Testis (tissue), 2 donors: ENCODE data around the gene HPCA.

Experiments used
- POLR2A ChIP-seq: fragments of 450-650 bp; IDR thresholded peaks from one replicate; pipeline ENCODE4 v1.6.1; 2017; ENCODE audit warnings: antibody characterized with exemption, mild to moderate bottlenecking, moderate library complexity
- TF ChIP-seq, protein P1 (sequence below), 3 experiments: fragments of 450-650 bp in 2 of 3; fragments of 200-600 bp in 1 of 3; sonication (generic) in 1 of 3; IDR thresholded peaks; one replicate each; pipeline ENCODE4 v1.5.1; 2016 to 2019; ENCODE audit warnings: antibody characterized with exemption in 3 of 3, mild to moderate bottlenecking in 2 of 3, moderate library complexity in 1 of 3

DNA sequence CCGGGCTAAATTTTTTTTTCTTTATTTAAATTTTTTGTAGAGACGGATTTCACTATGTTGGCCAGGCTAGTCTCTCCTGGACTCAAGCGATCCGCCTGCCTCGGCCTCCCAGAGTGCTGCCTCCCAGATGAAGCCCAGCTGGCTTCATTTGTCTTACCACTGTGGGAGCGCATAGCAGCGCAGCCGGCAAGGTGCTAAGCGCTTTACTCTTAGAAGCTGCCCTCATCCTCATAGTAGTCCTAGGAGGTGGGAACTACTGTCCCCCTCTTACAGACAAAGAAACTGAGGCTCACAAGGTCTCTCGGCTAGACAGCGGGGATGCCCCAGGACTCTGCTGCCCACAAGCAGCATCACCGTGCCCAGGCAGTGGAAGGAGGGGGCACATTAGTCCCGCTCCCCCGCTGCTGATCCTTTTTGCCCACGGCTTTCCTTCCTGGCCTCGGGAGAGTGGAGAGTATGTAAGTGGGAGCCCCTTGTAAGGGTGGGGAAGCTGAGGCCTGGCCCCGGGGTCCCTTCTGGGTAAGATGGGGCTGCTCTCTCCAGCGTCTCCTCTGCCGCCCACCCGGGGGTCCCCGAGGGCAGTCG is 14.2 kb downstream of the HPCA start:
- TF ChIP-seq, protein P1, sequence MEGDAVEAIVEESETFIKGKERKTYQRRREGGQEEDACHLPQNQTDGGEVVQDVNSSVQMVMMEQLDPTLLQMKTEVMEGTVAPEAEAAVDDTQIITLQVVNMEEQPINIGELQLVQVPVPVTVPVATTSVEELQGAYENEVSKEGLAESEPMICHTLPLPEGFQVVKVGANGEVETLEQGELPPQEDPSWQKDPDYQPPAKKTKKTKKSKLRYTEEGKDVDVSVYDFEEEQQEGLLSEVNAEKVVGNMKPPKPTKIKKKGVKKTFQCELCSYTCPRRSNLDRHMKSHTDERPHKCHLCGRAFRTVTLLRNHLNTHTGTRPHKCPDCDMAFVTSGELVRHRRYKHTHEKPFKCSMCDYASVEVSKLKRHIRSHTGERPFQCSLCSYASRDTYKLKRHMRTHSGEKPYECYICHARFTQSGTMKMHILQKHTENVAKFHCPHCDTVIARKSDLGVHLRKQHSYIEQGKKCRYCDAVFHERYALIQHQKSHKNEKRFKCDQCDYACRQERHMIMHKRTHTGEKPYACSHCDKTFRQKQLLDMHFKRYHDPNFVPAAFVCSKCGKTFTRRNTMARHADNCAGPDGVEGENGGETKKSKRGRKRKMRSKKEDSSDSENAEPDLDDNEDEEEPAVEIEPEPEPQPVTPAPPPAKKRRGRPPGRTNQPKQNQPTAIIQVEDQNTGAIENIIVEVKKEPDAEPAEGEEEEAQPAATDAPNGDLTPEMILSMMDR (IDR thresholded peaks at IDR 0.05), result no peak
- TF ChIP-seq POLR2A, result no peak
